GM23338 (cell line): ENCODE results near the gene AK4. TPM values are rescaled to one million over a fixed set of nuclear protein-coding genes. Genes with fewer than 3 reads are reported as not detected.

Experiments
- ATAC-seq: fragments of 200-7000 bp; cut with Tn5 transposase; 3 replicates; pipeline ENCODE4 v1.9.1; 2020
- DNase-seq: peaks from one replicate; pipeline ENCODE4 v3.0.0-alpha.2; 2015; ENCODE audit warnings: low spot score
- H2AFZ ChIP-seq: fragments of 200-600 bp; sonication (generic); 2 replicates; pipeline ENCODE4 v1.8.0; 2016; ENCODE audit warnings: antibody characterized with exemption, mild to moderate bottlenecking, moderate library complexity
- H3F3A ChIP-seq: fragments of 200-600 bp; sonication (generic); replicated peaks from 2 replicates; pipeline ENCODE4 v1.8.0; 2017; ENCODE audit warnings: antibody characterized with exemption, mixed run types, low read depth
- H3K27ac ChIP-seq: fragments of 200-600 bp; sonication (generic); 2 replicates; pipeline ENCODE4 v1.6.1; 2016; ENCODE audit warnings: low read depth
- H3K27me3 ChIP-seq: fragments of 200-600 bp; sonication (generic); 2 replicates; pipeline ENCODE4 v1.8.0; 2016; ENCODE audit warnings: mild to moderate bottlenecking, mixed run types, moderate library complexity; ENCODE audit not compliant: insufficient read depth
- H3K36me3 ChIP-seq: fragments of 200-600 bp; sonication (generic); 2 replicates; pipeline ENCODE4 v1.8.0; 2016; ENCODE audit warnings: mild to moderate bottlenecking; ENCODE audit not compliant: insufficient read depth
- H3K4me1 ChIP-seq: fragments of 200-600 bp; sonication (generic); 2 replicates; pipeline ENCODE4 v1.8.0; 2016; ENCODE audit warnings: mild to moderate bottlenecking, moderate library complexity; ENCODE audit not compliant: insufficient read depth
- H3K4me2 ChIP-seq: fragments of 200-600 bp; sonication (generic); 2 replicates; pipeline ENCODE4 v1.7.1; 2017; ENCODE audit warnings: mixed run types
- H3K4me3 ChIP-seq: fragments of 200-600 bp; sonication (generic); 2 replicates; pipeline ENCODE4 v1.6.1; 2016; ENCODE audit warnings: mixed run types
- H3K79me2 ChIP-seq: fragments of 200-600 bp; sonication (generic); replicated peaks from 2 replicates; pipeline ENCODE4 v1.8.0; 2017; ENCODE audit warnings: mild to moderate bottlenecking; ENCODE audit not compliant: insufficient read depth
- H3K9me2 ChIP-seq: fragments of 200-600 bp; sonication (generic); 2 replicates; pipeline ENCODE4 v1.8.0; 2017; ENCODE audit not compliant: insufficient read depth
- H4K20me1 ChIP-seq: fragments of 200-600 bp; sonication (generic); replicated peaks from 2 replicates; pipeline ENCODE4 v1.8.0; 2017; ENCODE audit warnings: mild to moderate bottlenecking; ENCODE audit not compliant: insufficient read depth
- H3K27ac Mint-ChIP-seq: 2 replicates; pipeline ENCODE4 v1.8.0; 2020; ENCODE audit warnings: inconsistent platforms, mild to moderate bottlenecking, moderate library complexity, mixed read lengths
- H3K27me3 Mint-ChIP-seq: 3 replicates; pipeline ENCODE4 v1.8.0; 2022; ENCODE audit warnings: low read depth, mild to moderate bottlenecking, moderate library complexity, mixed read lengths, inconsistent platforms; ENCODE audit not compliant: insufficient read depth, poor library complexity
- H3K36me3 Mint-ChIP-seq: 3 replicates; pipeline ENCODE4 v1.8.0; 2021; ENCODE audit warnings: low read depth, mild to moderate bottlenecking, inconsistent platforms, moderate library complexity, mixed read lengths
- H3K4me1 Mint-ChIP-seq: 3 replicates; pipeline ENCODE4 v1.8.0; 2020; ENCODE audit warnings: mild to moderate bottlenecking, inconsistent platforms, mixed read lengths
- H3K4me3 Mint-ChIP-seq: 3 replicates; pipeline ENCODE4 v1.8.0; 2021; ENCODE audit warnings: moderate library complexity, mild to moderate bottlenecking, inconsistent platforms, mixed read lengths
- H3K9me3 Mint-ChIP-seq: 3 replicates; pipeline ENCODE4 v1.8.0; 2020; ENCODE audit warnings: moderate library complexity, mild to moderate bottlenecking, inconsistent platforms, mixed read lengths
- CREB1 ChIP-seq: fragments of 250-450 bp; sonication (Bioruptor Pico); IDR thresholded peaks from 2 replicates; pipeline ENCODE4 v1.5.0; 2020; ENCODE audit warnings: low read depth, mild to moderate bottlenecking, moderate library complexity
- EZH2phosphoT487 ChIP-seq: fragments of 200-600 bp; sonication (generic); IDR thresholded peaks from one replicate; pipeline ENCODE4 v1.8.1; 2018; ENCODE audit warnings: antibody characterized with exemption; ENCODE audit not compliant: unreplicated experiment
- JUNB ChIP-seq: IDR thresholded peaks from one replicate; pipeline ENCODE4 v1.6.1; 2016; ENCODE audit warnings: antibody characterized with exemption; ENCODE audit not compliant: unreplicated experiment
- POLR2AphosphoS5 ChIP-seq: IDR thresholded peaks from 2 replicates; pipeline ENCODE4 v1.6.1; 2016; ENCODE audit warnings: antibody characterized with exemption, low read depth
- ZNF331 ChIP-seq: fragments of 250-450 bp; sonication (Bioruptor Pico); IDR thresholded peaks from 2 replicates; pipeline ENCODE4 v1.5.0; 2020; ENCODE audit warnings: low read depth, mild to moderate bottlenecking, moderate library complexity
- polyA plus RNA-seq: library from polyadenylated mRNA; unstranded; fragments of >200 nt; fragmentation: Nextera tagmentation; extraction: Ambion mirVana; gene quantifications from 2 replicates; pipeline ENCODE4 v1.2.1, GENCODE V29; 2016
- total RNA-seq: library from RNA; depleted of rRNA; stranded (reverse); fragments of >200 nt; shearing (Covaris generic); gene quantifications from 2 replicates; pipeline ENCODE4 v1.2.3, GENCODE V29; 2014
- TF ChIP-seq, protein P1 (sequence below): IDR thresholded peaks from 2 replicates; pipeline ENCODE4 v1.6.1; 2016; ENCODE audit warnings: antibody characterized with exemption
- TF ChIP-seq, protein P2 (sequence below), 2 experiments: fragments of 200-600 bp in 1 of 2; sonication (generic) in 1 of 2; conservative IDR thresholded peaks; 2 replicates each; pipeline versions ENCODE4 v1.5.1 to v1.6.1; 2016 to 2017; ENCODE audit warnings: antibody characterized with exemption in 2 of 2, low read depth in 2 of 2, mild to moderate bottlenecking in 2 of 2, moderate library complexity in 1 of 2
- TF ChIP-seq, protein P3 (sequence below): fragments of 250-450 bp; sonication (Bioruptor Pico); IDR thresholded peaks from 2 replicates; pipeline ENCODE4 v1.5.0; 2020; ENCODE audit warnings: mild to moderate bottlenecking, moderate library complexity

Gene AK4
- total and polyA plus RNA-seq, 2 experiments from 2014 or later, result 123 to 127 TPM

DNA sequence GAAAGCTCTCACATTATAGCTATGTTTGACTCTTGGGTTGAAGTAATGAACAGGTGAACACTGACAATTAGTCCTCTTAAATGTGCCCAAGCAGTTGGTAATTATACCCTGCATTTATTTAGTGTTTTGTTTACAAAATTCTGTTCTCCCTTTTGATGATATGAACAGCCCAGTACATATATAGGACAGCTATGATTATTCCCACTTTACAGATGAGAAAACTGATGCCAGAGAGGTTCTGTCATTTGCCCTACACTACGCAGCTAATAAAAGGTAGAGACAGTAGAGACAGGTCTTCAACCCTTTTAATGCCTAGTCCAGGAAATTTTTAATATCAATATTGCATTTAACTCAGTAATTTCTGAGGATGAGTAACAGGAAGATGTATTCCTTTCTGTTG lies 115.3 kb downstream of the AK4 start:
- Mint-ChIP-seq H3K27ac (no peak overlapping the region), H3K27me3 (peaks cover 5% of the 10 kb centered on the region), H3K4me3 (no peak overlapping the region), H3K9me3 (no peaks in the 10 kb centered on the region), H3K36me3 (no peaks in the 10 kb centered on the region), H3K4me1 (peaks cover 35% of the 10 kb centered on the region)
- H3K4me1 ChIP-seq, result peaks cover 29% of the 10 kb centered on the region
- no peak overlapping the region for H3K27ac ChIP-seq
- ATAC-seq (no peak), DNase-seq (no peak)
- H3K79me2 ChIP-seq, result no peaks in the 10 kb centered on the region
- H3K4me2 ChIP-seq, result no peak overlapping the region
- H3K36me3 ChIP-seq, result no peaks in the 10 kb centered on the region
- no peak overlapping the region for H2AFZ ChIP-seq
- no peaks in the 10 kb centered on the region for H3K9me2 ChIP-seq
- TF ChIP-seq ZNF331 (CRISPR knock-in tag) (no peak), POLR2AphosphoS5 (no peak), EZH2phosphoT487 (no peak), JUNB (no peak)
- TF ChIP-seq, protein P1, sequence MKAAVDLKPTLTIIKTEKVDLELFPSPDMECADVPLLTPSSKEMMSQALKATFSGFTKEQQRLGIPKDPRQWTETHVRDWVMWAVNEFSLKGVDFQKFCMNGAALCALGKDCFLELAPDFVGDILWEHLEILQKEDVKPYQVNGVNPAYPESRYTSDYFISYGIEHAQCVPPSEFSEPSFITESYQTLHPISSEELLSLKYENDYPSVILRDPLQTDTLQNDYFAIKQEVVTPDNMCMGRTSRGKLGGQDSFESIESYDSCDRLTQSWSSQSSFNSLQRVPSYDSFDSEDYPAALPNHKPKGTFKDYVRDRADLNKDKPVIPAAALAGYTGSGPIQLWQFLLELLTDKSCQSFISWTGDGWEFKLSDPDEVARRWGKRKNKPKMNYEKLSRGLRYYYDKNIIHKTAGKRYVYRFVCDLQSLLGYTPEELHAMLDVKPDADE, result no peak
- TF ChIP-seq, protein P2, sequence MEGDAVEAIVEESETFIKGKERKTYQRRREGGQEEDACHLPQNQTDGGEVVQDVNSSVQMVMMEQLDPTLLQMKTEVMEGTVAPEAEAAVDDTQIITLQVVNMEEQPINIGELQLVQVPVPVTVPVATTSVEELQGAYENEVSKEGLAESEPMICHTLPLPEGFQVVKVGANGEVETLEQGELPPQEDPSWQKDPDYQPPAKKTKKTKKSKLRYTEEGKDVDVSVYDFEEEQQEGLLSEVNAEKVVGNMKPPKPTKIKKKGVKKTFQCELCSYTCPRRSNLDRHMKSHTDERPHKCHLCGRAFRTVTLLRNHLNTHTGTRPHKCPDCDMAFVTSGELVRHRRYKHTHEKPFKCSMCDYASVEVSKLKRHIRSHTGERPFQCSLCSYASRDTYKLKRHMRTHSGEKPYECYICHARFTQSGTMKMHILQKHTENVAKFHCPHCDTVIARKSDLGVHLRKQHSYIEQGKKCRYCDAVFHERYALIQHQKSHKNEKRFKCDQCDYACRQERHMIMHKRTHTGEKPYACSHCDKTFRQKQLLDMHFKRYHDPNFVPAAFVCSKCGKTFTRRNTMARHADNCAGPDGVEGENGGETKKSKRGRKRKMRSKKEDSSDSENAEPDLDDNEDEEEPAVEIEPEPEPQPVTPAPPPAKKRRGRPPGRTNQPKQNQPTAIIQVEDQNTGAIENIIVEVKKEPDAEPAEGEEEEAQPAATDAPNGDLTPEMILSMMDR (conservative IDR thresholded peaks at IDR 0.05; ENCODE audit: low read depth in 2 of 2), result no peak
- no peak overlapping the region for H3K4me3 ChIP-seq
- H3K27me3 ChIP-seq, result peaks cover 24% of the 10 kb centered on the region
- H4K20me1 ChIP-seq, result no peaks in the 10 kb centered on the region
- no peaks in the 10 kb centered on the region for H3F3A ChIP-seq

DNA sequence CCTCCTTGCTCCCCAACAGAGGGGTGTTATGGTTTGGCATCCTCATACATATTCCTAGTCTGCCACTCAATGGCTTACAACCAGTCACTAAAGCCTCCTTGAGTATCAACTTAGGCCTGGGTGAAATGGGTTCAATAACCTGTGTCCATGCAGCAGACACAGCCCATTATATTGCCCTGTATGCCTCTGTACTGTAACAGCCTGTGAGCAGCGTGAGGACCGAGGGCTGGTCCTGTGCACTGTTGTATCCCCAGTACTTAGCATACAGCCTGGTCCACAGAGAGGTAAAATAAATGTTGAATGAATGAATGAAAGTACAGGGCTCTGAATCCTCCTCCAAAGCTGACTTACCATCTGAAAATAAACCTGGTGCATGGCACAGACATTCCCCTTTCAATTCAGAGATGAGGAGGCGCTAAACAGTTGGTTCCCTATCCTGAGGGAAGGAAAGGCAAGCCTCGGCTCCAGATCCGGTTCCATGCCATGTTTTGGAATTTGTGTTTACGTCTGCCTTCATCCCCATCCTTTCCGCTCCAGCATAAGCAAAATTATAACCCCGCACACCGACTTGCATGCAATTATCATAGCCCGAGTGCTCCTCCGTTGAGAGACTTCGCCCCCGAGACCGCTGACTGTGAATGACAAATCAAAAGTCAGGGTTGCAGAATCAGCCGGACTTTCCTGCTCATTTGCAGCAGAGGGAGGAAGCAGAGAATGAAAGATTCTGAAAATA lies 116.4 kb downstream of the AK4 start:
- Mint-ChIP-seq H3K9me3 (no peaks in the 10 kb centered on the region), H3K36me3 (no peaks in the 10 kb centered on the region), H3K27ac (no peak overlapping the region), H3K4me1 (peaks cover 37% of the 10 kb centered on the region), H3K27me3 (peaks cover 5% of the 10 kb centered on the region), H3K4me3 (peak overlapping the region; percentile 85)
- H3K27me3 ChIP-seq, result peaks cover 24% of the 10 kb centered on the region
- no peaks in the 10 kb centered on the region for H3F3A ChIP-seq
- no peaks in the 10 kb centered on the region for H3K9me2 ChIP-seq
- H3K79me2 ChIP-seq, result no peaks in the 10 kb centered on the region
- no peaks in the 10 kb centered on the region for H3K36me3 ChIP-seq
- no peak for TF ChIP-seq ZNF331 (CRISPR knock-in tag)
- TF ChIP-seq, protein P3, sequence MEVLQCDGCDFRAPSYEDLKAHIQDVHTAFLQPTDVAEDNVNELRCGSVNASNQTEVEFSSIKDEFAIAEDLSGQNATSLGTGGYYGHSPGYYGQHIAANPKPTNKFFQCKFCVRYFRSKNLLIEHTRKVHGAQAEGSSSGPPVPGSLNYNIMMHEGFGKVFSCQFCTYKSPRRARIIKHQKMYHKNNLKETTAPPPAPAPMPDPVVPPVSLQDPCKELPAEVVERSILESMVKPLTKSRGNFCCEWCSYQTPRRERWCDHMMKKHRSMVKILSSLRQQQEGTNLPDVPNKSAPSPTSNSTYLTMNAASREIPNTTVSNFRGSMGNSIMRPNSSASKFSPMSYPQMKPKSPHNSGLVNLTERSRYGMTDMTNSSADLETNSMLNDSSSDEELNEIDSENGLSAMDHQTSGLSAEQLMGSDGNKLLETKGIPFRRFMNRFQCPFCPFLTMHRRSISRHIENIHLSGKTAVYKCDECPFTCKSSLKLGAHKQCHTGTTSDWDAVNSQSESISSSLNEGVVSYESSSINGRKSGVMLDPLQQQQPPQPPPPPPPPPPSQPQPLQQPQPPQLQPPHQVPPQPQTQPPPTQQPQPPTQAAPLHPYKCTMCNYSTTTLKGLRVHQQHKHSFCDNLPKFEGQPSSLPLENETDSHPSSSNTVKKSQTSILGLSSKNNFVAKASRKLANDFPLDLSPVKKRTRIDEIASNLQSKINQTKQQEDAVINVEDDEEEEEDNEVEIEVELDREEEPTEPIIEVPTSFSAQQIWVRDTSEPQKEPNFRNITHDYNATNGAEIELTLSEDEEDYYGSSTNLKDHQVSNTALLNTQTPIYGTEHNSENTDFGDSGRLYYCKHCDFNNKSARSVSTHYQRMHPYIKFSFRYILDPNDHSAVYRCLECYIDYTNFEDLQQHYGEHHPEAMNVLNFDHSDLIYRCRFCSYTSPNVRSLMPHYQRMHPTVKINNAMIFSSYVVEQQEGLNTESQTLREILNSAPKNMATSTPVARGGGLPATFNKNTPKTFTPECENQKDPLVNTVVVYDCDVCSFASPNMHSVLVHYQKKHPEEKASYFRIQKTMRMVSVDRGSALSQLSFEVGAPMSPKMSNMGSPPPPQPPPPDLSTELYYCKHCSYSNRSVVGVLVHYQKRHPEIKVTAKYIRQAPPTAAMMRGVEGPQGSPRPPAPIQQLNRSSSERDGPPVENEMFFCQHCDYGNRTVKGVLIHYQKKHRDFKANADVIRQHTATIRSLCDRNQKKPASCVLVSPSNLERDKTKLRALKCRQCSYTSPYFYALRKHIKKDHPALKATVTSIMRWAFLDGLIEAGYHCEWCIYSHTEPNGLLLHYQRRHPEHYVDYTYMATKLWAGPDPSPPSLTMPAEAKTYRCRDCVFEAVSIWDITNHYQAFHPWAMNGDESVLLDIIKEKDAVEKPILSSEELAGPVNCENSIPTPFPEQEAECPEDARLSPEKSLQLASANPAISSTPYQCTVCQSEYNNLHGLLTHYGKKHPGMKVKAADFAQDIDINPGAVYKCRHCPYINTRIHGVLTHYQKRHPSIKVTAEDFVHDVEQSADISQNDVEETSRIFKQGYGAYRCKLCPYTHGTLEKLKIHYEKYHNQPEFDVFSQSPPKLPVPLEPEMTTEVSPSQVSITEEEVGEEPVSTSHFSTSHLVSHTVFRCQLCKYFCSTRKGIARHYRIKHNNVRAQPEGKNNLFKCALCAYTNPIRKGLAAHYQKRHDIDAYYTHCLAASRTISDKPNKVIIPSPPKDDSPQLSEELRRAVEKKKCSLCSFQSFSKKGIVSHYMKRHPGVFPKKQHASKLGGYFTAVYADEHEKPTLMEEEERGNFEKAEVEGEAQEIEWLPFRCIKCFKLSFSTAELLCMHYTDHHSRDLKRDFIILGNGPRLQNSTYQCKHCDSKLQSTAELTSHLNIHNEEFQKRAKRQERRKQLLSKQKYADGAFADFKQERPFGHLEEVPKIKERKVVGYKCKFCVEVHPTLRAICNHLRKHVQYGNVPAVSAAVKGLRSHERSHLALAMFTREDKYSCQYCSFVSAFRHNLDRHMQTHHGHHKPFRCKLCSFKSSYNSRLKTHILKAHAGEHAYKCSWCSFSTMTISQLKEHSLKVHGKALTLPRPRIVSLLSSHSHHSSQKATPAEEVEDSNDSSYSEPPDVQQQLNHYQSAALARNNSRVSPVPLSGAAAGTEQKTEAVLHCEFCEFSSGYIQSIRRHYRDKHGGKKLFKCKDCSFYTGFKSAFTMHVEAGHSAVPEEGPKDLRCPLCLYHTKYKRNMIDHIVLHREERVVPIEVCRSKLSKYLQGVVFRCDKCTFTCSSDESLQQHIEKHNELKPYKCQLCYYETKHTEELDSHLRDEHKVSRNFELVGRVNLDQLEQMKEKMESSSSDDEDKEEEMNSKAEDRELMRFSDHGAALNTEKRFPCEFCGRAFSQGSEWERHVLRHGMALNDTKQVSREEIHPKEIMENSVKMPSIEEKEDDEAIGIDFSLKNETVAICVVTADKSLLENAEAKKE, result no peak
- TF ChIP-seq, protein P2 (conservative IDR thresholded peaks at IDR 0.05; ENCODE audit: low read depth in 2 of 2), result 0 out of 4 replicates have a peak, but pooled peaks of 1 of the 2 experiments have one; percentile 12
- TF ChIP-seq CREB1 (CRISPR knock-in tag), result peak; percentile 44; the same call in 1 of the 2 replicates
- peak overlapping the region; percentile 65 for H3K4me3 ChIP-seq
- no peaks in the 10 kb centered on the region for H4K20me1 ChIP-seq
- ATAC-seq (peak; percentile 52), DNase-seq (peak; percentile 88)
- H3K4me2 ChIP-seq, result peak overlapping the region; percentile 82
- H3K4me1 ChIP-seq, result peaks cover 26% of the 10 kb centered on the region
- no peak overlapping the region for H3K27ac ChIP-seq
- H2AFZ ChIP-seq, result no peak overlapping the region
